ENCODE measurements around the gene SLAMF7.

The SLAMF7 gene

DNA sequence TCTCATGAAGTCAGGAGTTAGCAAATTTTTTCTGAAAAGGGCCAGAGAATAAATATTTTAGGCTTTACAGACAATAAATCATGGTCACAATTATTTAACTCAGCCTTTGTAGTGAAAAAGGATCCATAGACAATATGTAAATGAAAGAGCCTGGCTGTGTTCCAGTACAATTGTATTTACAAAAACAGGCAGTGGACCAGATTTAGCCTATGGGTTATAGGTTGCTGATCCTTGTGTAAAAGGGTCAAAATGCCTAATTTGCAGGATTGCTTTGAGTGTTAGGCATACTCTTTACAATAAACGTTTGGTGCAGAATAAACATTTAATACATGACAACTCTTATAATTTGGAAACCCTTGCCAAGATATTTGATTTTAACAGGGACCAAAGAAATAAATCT lies 6.5 kb downstream of the SLAMF7 start:
- DNase-seq (ENCODE audit: low spot score) (no peak), FAIRE-seq (no peak)

DNA sequence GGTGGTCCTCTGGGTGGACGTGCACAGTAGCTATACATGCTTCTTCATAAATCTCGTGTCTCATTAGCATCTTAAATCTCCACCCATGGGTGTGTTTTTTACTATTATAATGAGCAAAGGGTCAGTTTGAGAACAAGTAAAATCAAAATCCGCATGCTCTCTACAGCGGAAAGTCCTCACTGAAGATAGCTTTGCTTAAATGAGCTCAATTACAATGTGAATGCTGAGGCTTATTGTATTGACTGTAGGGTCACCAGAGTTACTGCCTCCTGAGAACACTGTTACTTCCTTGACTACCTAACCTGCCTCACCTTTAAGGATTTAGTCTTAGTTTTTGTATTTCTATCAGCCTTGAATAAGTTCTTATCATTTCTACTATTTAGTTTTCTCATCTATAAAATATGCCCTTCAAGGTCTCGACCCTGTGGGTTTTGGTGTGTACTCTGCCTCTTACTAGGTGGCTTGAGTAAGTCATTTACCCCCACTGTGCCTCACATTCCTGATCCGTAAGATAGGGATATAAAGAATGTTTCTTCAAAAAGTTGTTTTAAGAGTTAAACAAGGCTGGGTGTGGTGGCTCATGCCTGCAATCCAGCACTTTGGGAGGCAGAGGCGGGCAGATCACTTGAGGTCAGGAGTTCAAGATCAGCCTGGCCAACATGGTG lies 7.9 kb downstream of the SLAMF7 start:
- DNase-seq (ENCODE audit: low spot score), result no peak
- FAIRE-seq, result no peak

DNA sequence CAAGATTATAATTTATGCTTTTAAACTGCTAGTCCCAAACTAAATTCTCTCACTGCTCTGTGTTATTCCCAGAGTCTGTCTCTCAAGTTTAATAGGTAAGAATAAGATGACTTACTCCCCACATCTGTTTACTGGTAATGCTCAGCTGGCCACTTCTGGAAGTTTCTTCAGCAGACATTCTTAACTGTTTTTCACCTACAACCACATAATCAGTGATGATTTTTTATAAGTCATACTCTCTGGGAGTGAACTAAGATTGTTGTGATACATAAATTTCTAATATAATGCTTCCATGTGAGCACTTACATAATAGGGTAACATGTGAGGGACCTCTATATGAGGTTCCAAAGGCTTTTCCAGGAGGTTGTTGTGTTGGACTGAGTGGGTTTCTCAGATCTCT lies 8.7 kb downstream of the SLAMF7 start:
- DNase-seq (ENCODE audit: low spot score), result no peak
- FAIRE-seq, result no peak

DNA sequence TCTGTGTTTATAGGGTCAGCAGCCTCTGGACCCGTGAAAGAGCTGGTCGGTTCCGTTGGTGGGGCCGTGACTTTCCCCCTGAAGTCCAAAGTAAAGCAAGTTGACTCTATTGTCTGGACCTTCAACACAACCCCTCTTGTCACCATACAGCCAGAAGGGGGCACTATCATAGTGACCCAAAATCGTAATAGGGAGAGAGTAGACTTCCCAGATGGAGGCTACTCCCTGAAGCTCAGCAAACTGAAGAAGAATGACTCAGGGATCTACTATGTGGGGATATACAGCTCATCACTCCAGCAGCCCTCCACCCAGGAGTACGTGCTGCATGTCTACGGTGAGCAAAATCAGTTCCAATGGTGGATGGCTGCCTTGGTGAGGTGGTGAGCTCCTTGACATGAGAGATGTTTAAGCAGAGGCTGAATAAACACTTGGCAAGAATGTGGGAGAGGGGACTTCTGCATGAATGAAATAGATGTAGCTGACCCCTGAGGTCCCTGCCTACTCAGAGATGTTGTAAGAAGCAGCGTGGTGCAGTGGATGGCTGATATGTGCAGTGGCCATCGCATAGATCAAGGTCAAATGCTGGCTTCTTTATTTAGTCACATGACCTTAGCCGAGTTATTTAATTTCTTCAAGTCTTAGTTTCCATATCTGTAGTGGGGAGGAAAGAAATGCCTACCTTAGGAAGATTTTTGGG lies 9.3 kb downstream of the SLAMF7 start:
- FAIRE-seq, result no peak
- peak; percentile 21 for DNase-seq (ENCODE audit: low spot score)

DNA sequence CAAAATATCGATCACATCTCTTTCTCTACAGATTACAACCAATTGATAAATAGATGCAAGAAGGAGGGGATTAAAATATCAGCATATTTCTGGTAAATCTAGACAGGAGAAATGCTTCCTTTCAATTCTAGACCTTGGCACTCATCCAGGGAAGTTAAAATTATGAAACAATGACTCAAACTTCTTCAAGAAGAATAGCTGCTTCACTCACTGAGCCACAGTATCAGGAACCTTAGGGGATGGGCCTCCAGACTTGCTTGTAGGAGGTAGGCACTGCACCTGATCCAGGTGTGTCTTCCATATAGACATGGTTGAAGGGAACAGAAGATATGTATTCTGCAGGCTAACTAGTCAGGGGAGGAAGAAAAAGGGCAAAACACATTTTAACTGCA lies 9.8 kb downstream of the SLAMF7 start:
- no peak for FAIRE-seq

DNA sequence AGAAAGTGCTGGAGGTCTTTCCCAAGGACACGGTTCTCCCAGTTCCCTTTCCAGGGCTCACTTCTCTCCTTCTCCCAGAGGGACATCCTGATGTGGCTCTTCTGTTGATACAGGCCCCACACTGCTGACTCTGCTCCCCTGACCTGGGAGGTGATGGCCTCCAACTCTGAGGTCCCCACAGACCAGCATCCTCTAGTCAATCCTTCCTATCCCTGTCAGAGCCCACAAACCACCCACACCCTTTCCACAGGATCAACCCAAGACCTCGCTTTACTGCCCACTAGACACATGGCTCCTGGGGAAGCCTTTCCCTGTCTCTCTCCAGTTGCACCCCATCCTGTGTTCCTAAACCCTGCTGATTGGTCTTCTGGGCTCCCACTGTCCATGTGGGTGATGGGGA lies 11.6 kb downstream of the SLAMF7 start:
- DNase-seq (ENCODE audit: low spot score) (no peak), FAIRE-seq (no peak)

More for the DNA sequence above, 9.8 kb downstream of the SLAMF7 start:
- DNase-seq (ENCODE audit: low spot score), result no peak

DNA sequence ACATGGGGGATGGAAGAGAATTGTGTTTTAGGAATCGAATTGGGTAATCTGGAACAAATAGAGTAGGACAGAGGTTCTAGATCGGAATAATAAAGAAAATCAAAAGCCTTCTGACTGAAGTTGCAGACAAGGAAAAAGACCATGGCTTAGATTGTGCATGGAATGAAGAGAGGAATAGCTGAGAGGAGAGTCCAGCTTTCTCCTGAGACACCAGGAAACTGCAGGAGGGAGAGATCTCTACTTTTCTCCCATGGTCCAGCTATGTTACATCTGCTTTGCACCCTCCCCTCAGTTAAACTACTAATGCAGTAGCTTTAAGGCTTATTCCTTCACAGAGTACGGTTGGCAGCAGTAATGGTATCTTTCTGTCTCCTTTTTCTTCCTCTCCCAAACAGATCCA lies 13.4 kb downstream of the SLAMF7 start:
- DNase-seq (ENCODE audit: low spot score), result no peak
- no peak for FAIRE-seq

DNA sequence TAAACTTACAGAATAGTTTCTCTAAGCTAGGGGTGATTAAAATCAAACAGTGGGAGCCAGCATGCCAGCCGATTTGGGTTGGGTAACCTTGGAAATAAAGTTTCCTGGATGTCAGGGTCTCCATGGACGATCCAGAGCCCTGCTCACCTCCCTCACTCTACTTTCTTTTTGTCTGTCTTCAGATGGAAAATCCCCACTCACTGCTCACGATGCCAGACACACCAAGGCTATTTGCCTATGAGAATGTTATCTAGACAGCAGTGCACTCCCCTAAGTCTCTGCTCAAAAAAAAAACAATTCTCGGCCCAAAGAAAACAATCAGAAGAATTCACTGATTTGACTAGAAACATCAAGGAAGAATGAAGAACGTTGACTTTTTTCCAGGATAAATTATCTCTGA lies 13.9 kb downstream of the SLAMF7 start:
- DNase-seq (ENCODE audit: low spot score), result no peak
- no peak for FAIRE-seq

DNA sequence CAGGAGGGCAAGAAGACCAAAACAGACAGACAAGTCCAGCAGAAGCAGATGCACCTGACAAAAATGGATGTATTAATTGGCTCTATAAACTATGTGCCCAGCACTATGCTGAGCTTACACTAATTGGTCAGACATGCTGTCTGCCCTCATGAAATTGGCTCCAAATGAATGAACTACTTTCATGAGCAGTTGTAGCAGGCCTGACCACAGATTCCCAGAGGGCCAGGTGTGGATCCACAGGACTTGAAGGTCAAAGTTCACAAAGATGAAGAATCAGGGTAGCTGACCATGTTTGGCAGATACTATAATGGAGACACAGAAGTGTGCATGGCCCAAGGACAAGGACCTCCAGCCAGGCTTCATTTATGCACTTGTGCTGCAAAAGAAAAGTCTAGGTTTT lies 14.5 kb downstream of the SLAMF7 start:
- DNase-seq (ENCODE audit: low spot score), result no peak
- FAIRE-seq, result no peak

DNA sequence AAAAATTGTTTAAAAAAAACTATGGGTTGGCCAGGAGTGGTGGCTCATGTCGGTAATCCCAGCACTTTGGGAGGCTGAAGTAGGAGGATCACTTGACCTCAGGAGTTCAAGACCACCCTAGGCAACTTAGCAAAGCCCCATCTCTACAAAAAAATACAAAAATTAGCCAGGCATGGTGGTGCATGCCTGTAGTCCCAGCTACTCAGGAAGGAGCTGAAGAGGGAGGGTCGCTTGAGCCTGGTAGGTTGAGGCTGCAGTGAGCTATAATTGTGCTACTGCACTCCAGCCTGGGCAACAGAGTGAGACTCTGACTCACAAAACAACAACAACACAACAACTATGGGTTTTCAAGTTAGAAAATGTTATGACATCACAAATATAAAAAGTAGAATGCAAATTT lies 16.4 kb downstream of the SLAMF7 start:
- DNase-seq (ENCODE audit: low spot score) (no peak), FAIRE-seq (no peak)

DNA sequence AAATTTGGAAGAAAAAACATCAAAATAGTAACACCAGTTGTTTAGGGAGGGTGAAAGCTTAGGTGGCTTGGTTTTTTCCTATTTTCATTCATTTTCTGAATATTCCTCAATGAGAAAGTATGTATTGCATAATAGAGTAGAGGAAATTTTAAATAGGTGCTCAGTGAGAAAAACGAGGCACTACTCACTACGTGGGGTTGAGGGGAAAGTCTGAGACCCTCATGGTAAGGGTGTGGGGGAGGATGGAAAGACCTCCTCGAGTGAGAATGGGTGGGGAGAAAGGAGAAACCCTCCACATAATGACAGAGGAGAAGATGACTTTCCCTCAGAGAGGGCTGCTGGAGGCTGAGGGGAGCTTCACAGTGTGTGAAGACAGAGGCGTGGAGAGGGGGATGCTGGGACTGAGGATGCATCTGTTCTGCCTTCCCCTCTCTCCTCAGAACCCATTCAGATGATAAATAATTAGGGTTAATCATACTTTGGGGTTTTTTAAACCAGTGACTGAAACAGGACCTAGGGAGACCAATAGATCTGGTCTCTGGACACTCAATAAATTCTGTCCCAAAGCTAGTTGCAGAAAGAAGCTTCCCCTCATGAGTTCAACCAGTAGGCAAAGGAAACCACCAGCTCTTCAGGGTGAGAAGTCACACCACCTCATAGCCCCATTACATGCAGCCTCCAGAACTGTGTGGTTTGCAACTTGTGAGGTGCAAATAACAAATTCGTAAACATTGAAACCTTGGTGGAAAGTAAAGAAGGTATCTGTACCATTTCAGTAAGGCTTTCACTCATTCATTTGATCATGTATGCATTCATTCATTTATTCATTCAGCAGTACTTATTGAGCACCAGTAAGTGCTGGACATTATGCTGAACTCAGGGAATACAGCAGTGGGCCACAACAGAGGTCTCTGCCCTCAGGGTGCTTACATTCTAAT lies 17.1 kb downstream of the SLAMF7 start:
- FAIRE-seq, result no peak
- DNase-seq (ENCODE audit: low spot score), result no peak

DNA sequence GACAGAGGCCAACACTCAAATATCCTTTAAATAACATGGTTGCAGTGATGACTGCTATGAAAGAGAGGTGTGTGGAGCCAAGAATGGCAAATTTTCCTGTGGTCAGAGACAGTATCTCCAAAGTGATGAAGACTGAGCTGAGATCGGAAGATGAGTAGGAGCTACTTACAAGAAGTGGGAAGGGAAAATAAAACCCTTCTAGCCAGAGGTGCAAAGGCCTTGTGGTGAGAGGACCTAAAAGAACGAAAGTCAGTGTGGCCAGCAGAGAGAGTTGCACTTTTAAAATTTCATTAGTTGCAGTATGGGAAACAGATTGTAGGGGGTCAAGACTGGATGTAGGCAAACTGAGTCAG lies 17.8 kb downstream of the SLAMF7 start:
- FAIRE-seq, result no peak
- DNase-seq (ENCODE audit: low spot score), result no peak

DNA sequence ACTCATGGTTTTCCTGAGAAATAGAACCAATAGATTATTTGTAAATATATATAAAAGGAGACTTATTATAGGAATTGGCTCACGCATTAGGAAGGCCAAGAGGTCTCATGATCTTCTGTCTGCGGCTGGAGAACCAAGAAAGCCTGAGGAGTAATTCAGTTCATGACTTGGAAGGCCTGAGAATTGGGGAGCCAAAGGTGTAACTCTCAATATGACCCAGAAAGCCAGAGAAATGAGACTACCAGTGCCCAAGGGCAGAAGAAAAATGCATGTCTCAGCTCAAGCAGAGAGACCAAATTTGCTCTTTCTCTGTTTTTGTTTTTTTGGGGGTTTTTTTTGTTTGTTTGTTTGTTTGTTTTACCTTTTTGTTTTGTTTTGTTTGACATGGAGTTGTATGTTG lies 19.5 kb downstream of the SLAMF7 start:
- DNase-seq (ENCODE audit: low spot score), result no peak

DNA sequence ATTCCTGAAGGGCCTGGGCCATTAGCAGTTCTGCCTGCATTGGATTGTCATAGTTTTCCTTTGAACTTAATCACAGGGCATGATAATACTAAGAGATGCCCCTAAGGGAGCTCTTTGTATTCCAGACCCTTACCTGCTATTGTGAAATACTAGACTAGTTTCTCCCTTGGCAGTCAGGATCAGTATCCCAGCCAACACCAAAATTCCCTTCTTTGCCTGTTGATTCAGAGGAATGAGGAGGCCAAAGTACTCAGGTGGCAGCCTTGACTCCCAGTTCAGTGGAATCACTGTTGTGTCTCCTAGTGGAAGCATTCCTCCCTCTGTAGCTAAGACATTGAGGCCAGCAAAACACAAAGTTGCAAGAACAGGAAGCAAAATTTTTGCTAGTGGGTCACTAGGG lies 20.7 kb downstream of the SLAMF7 start:
- FAIRE-seq (no peak), DNase-seq (ENCODE audit: low spot score) (no peak)

More for the DNA sequence above, 19.5 kb downstream of the SLAMF7 start:
- FAIRE-seq, result no peak

DNA sequence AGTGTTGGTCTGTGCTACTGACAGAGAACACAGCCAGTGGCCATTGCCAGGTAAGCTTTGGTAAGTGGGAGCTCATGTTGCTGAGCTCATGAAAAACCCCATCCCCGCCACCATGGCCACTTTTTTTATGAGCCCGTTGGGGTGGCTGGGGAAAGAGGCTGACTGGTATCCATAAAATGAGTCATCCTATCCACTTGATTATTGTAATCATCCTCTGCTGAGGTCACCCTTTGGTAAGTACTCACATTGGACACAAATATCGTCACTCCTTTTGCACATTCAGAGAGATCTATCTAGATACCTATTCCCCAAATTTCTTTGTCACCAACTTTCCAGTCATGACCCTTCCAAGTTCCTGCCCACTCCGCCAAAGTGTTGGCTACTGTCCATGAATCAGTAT lies 22.0 kb downstream of the SLAMF7 start:
- DNase-seq (ENCODE audit: low spot score), result no peak
- FAIRE-seq, result no peak

DNA sequence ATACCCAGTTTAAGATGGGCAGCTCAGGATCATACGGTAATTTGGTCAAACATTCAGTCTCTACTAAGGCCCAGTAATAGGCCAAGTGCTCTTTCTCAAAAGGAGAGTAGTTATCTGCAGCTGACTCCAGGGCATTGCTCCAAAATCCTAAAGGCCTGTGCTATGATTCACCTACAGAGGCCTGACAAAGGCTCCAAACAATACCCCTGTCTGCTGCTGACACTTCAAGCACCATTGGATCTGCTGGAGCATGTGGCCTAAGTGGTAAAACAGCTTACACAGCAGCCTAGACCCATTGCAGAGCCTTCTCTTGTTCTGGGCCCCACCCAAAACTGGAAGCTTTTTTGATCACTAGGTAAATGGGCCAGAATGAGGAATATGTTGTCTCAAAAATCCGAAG lies 22.8 kb downstream of the SLAMF7 start:
- DNase-seq (ENCODE audit: low spot score), result no peak
- no peak for FAIRE-seq

DNA sequence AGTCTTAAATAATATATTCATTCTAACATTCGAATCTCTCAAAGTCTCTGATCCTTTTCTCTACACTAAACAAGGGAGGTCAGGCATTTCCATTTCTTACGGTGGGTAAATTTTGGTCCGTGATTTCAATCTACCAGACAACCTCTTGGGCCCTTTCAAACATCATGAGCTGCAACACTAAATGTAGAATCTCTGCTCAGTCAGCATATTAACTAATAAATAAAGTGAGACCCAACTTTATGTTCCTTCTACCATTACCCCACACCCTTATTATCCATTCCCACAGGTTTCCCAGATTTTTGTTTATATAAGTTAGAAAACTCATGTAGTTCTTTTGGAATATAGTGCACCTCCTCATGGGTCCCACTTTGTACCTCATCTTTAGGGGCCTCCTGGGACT lies 24.9 kb downstream of the SLAMF7 start:
- FAIRE-seq, result no peak
- DNase-seq (ENCODE audit: low spot score), result no peak

DNA sequence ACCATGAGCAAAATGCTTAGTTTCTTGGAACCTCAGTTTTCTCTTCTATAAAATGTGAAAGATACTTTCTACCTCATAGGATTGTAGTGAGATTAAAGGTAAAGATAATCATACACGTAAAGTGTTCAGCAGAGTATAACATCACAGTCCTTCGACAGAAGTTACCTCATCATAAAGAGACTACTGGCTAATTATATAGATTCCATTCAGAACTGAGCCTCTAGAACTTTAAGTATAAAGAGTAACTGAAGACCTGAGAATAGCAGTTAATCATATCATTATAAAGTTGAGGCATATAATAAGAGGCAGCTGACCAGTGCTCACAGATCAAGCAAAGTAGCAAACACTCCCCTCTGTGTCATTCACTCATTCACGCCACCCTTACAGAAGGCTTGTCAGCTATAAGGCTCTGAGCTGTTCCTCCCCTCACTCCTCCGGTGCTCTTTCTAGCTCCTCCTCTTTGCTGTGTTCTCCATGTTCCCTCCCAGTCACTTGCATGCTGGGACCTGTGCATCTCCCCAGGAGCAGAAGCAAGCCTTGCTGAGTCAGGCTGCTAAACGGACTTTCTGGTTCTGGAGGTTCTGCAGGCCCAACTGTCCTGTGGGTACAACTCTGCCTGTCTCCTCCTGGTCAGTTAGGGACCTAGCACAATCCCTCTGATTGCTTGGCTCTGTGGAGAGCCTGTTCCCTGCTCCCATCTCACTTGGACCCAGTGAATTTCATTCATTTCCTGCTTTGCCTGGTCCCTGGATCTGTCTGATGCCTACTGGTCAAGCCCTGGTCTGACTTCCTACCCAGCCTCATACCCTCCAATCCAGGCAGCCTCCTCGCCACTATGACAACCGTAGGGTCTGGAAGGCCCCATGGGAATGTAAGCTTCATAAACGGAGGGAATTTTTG lies 28.6 kb downstream of the SLAMF7 start:
- FAIRE-seq (no peak), DNase-seq (ENCODE audit: low spot score) (no peak)

DNA sequence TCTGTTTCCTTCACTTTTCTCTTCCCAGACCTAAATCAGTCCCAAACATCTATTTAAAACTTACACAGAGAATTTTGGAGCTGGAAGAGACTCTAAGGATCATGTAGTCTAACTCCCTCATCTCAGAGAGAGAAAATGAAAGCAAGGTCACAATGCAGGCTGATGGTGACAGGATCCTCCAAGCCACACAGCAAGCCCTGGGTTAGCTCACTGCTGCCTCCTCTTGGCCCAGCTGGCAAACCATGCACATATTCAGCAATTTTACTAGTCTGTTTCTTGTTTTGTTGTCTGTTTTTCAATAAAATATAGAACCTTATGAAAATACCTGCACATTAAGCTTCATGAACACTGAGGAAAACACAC lies 29.2 kb downstream of the SLAMF7 start:
- no peak for FAIRE-seq
- no peak for DNase-seq (ENCODE audit: low spot score)

DNA sequence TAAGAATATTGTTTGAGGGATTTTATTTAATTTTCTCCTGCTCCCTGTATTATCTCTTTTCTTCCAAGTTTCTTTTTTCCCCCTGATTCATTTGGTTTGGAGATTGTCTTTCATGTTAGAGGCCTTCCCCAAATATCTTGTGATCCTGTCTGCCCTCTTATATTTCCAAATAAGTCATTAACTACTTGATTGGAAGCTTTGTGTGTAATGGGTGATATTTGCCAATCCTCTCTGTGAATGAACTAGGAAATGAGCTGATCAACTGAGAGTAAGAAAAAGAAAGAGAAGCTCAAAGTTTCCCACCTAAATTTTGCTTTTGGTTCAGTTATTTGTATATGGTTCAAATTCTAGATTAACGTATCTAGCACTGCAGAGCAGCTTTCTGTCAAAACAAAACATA lies 33.3 kb downstream of the SLAMF7 start:
- DNase-seq (ENCODE audit: low spot score) (no peak), FAIRE-seq (no peak)

DNA sequence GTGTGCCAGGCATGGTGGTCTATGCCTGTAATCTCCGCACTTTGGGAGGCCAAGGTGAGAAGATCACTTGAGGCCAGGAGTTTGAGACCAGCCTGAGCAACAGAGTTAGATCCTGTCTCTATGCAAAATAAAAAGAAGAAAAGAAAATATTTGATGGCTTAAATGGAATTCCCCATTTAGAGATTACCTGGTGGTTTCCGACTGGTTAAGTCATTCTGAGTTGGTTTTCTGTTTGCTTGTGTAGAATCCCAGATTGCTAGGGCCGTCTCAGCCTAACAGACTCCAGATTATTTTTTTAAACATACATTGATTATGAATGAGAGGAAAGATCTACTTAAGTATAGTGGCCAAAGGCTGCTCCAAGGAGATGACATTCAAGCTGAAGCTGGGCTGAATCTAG lies 34.0 kb downstream of the SLAMF7 start:
- DNase-seq (ENCODE audit: low spot score), result no peak
- FAIRE-seq, result no peak
